HepG2 (cell line): ENCODE results near the gene SYCE1L. TPM values are rescaled to one million over a fixed set of nuclear protein-coding genes. Genes with fewer than 3 reads are reported as not detected.

Source experiments
- AGO1 ChIP-seq: fragments of 200-400 bp; formaldehyde crosslinking; IDR thresholded peaks from 2 replicates; pipeline ENCODE4 v1.6.1; 2017; ENCODE audit warnings: mild to moderate bottlenecking, low read depth, low read length, moderate library complexity; ENCODE audit not compliant: poor library complexity, severe bottlenecking
- ARID5B ChIP-seq: IDR thresholded peaks from 2 replicates; pipeline ENCODE4 v1.4.0; 2020; ENCODE audit warnings: mild to moderate bottlenecking, missing genetic modification reagents
- BRCA1 ChIP-seq: sonication (generic); formaldehyde crosslinking; IDR thresholded peaks from 2 replicates; pipeline ENCODE4 v1.4.0; 2020; ENCODE audit warnings: missing genetic modification reagents
- BRD4 ChIP-seq: sonication (generic); formaldehyde crosslinking; IDR thresholded peaks from 2 replicates; pipeline ENCODE4 v1.4.0; 2020; ENCODE audit warnings: missing genetic modification reagents
- CEBPG ChIP-seq: IDR thresholded peaks from 2 replicates; pipeline ENCODE4 v1.6.1; 2016
- DNMT3B ChIP-seq: conservative IDR thresholded peaks from 2 replicates; pipeline ENCODE4 v1.6.1; 2016; ENCODE audit warnings: missing biosample characterization, control low read depth
- GTF2F1 ChIP-seq: fragments of 150-350 bp; IDR thresholded peaks from 2 replicates; pipeline ENCODE4 v1.6.1; 2014; ENCODE audit warnings: low read length
- HIVEP1 ChIP-seq: sonication (generic); formaldehyde crosslinking; IDR thresholded peaks from 2 replicates; pipeline ENCODE4 v1.4.0; 2020; ENCODE audit warnings: mild to moderate bottlenecking, missing genetic modification reagents
- IRF2 ChIP-seq: IDR thresholded peaks from 2 replicates; pipeline ENCODE4 v1.6.1; 2018; ENCODE audit warnings: missing genetic modification reagents, missing compliant biosample characterization
- NR2C2 ChIP-seq: sonication (generic); formaldehyde crosslinking; IDR thresholded peaks from 2 replicates; pipeline ENCODE4 v1.4.0; 2020; ENCODE audit warnings: missing genetic modification reagents, mild to moderate bottlenecking, moderate library complexity, borderline replicate concordance
- SOX5 ChIP-seq: IDR thresholded peaks from 2 replicates; pipeline ENCODE4 v1.6.1; 2016; ENCODE audit warnings: borderline replicate concordance
- SP4 ChIP-seq: sonication (generic); formaldehyde crosslinking; IDR thresholded peaks from 2 replicates; pipeline ENCODE4 v1.8.1; 2023; ENCODE audit warnings: mild to moderate bottlenecking, missing genetic modification reagents
- SRSF1 ChIP-seq: fragments of 200-400 bp; formaldehyde crosslinking; optimal IDR thresholded peaks from 2 replicates; pipeline ENCODE3; 2017; ENCODE audit warnings: mild to moderate bottlenecking, low read depth, low read length, moderate library complexity
- TIGD3 ChIP-seq: sonication (generic); formaldehyde crosslinking; IDR thresholded peaks from 2 replicates; pipeline ENCODE4 v1.5.1; 2020; ENCODE audit warnings: mild to moderate bottlenecking, missing genetic modification reagents, borderline replicate concordance
- TRIM24 ChIP-seq: sonication (generic); formaldehyde crosslinking; IDR thresholded peaks from 2 replicates; pipeline ENCODE4 v1.8.0; 2022; ENCODE audit warnings: mild to moderate bottlenecking, missing genetic modification reagents
- ZNF143 ChIP-seq: sonication (generic); formaldehyde crosslinking; IDR thresholded peaks from 2 replicates; pipeline ENCODE4 v1.4.0; 2020; ENCODE audit warnings: missing genetic modification reagents
- ZNF672 ChIP-seq: sonication (generic); formaldehyde crosslinking; IDR thresholded peaks from 2 replicates; pipeline ENCODE4 v1.8.1; 2022; ENCODE audit warnings: missing genetic modification reagents
- ZNF691 ChIP-seq: sonication (generic); formaldehyde crosslinking; IDR thresholded peaks from 2 replicates; pipeline ENCODE4 v1.4.0; 2020; ENCODE audit warnings: missing genetic modification reagents, low read depth, mild to moderate bottlenecking, borderline replicate concordance
- ZNF775 ChIP-seq: sonication (generic); formaldehyde crosslinking; IDR thresholded peaks from 2 replicates; pipeline ENCODE4 v1.4.0; 2020; ENCODE audit warnings: missing genetic modification reagents, mild to moderate bottlenecking, moderate library complexity, borderline replicate concordance
- ZSCAN25 ChIP-seq: sonication (generic); formaldehyde crosslinking; IDR thresholded peaks from 2 replicates; pipeline ENCODE4 v1.8.0; 2022; ENCODE audit warnings: mild to moderate bottlenecking, missing genetic modification reagents
- polyA plus RNA-seq, 8 experiments: library from polyadenylated mRNA; depleted of rRNA in 3 of 8; stranded (reverse) in 7 of 8; unstranded in 1 of 8; fragments of >200 nt; fragmentation: Illumina TruSeq in 4 of 8; extraction: Trizol in 4 of 8; gene quantifications; 2 replicates each; pipeline versions ENCODE4 v1.2.1 to v1.2.3, GENCODE V29; 2011 to 2016; ENCODE audit warnings: low read depth in 4 of 8, missing spikeins in 1 of 8, mixed read lengths in 1 of 8; ENCODE audit not compliant: insufficient read depth in 1 of 8
- total RNA-seq, 5 experiments: library from RNA; depleted of rRNA; stranded (reverse); fragments of >200 nt; fragmentation: Illumina TruSeq; extraction: Trizol; gene quantifications; 2 replicates each; pipeline ENCODE4 v1.2.3, GENCODE V29; 2016; ENCODE audit warnings: low read depth in 1 of 5
- TF ChIP-seq, protein P1 (sequence below): sonication (generic); formaldehyde crosslinking; IDR thresholded peaks from 2 replicates; pipeline ENCODE4 v1.4.0; 2020; ENCODE audit warnings: mild to moderate bottlenecking, missing genetic modification reagents
- TF ChIP-seq, protein P2 (sequence below): IDR thresholded peaks from 2 replicates; pipeline ENCODE4 v1.6.1; 2016; ENCODE audit warnings: low read depth, control low read depth

Gene SYCE1L
- total and polyA plus RNA-seq, 2 of the 13 experiments (the other 11 are each of a cell fraction or from before 2014, with no cell fraction given): 0.22 TPM; not detected in 1

GRCh38 chr16:77236063-77236511 is 36.9 kb downstream of the SYCE1L start (continued):
- TF ChIP-seq BRD4 (CRISPR knock-in tag) (0 out of 2 replicates have a peak, but pooled peaks have one; percentile 35), ZNF672 (CRISPR knock-in tag) (no peak), TIGD3 (CRISPR knock-in tag) (0 out of 2 replicates have a peak, but pooled peaks have one; percentile 53), ARID5B (CRISPR knock-in tag) (peak; percentile 61), ZNF775 (CRISPR knock-in tag) (no peak), SOX5 (CRISPR knock-in tag) (0 out of 2 replicates have a peak, but pooled peaks have one; percentile 19), SP4 (CRISPR knock-in tag) (no peak), ZNF143 (CRISPR knock-in tag) (peak; percentile 32; the same call in 1 of the 2 replicates), TRIM24 (no peak), AGO1 (peak; percentile 40), ZNF691 (CRISPR knock-in tag) (peak; percentile 48; the same call in 1 of the 2 replicates), SRSF1 (no peak), IRF2 (CRISPR knock-in tag) (peak; percentile 93), BRCA1 (CRISPR knock-in tag) (peak; percentile 84; the same call in 1 of the 2 replicates), CEBPG (CRISPR knock-in tag) (peak; percentile 71), HIVEP1 (0 out of 2 replicates have a peak, but pooled peaks have one; percentile 69), GTF2F1 (no peak), DNMT3B (CRISPR knock-in tag) (0 out of 2 replicates have a peak, but pooled peaks have one; percentile 44), ZSCAN25 (CRISPR knock-in tag) (peak; percentile 19; the same call in 1 of the 2 replicates), NR2C2 (CRISPR knock-in tag) (no peak)
- TF ChIP-seq, protein P1, sequence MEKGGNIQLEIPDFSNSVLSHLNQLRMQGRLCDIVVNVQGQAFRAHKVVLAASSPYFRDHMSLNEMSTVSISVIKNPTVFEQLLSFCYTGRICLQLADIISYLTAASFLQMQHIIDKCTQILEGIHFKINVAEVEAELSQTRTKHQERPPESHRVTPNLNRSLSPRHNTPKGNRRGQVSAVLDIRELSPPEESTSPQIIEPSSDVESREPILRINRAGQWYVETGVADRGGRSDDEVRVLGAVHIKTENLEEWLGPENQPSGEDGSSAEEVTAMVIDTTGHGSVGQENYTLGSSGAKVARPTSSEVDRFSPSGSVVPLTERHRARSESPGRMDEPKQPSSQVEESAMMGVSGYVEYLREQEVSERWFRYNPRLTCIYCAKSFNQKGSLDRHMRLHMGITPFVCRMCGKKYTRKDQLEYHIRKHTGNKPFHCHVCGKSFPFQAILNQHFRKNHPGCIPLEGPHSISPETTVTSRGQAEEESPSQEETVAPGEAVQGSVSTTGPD (CRISPR knock-in tag): no peak
- TF ChIP-seq, protein P2, sequence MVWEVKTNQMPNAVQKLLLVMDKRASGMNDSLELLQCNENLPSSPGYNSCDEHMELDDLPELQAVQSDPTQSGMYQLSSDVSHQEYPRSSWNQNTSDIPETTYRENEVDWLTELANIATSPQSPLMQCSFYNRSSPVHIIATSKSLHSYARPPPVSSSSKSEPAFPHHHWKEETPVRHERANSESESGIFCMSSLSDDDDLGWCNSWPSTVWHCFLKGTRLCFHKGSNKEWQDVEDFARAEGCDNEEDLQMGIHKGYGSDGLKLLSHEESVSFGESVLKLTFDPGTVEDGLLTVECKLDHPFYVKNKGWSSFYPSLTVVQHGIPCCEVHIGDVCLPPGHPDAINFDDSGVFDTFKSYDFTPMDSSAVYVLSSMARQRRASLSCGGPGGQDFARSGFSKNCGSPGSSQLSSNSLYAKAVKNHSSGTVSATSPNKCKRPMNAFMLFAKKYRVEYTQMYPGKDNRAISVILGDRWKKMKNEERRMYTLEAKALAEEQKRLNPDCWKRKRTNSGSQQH (CRISPR knock-in tag): peak; percentile 81
